ENCODE data around the gene TTC9B. TPM values are rescaled to one million over a fixed set of nuclear protein-coding genes. Genes with fewer than 3 reads are reported as not detected.

Gene TTC9B
- total and polyA plus RNA-seq, 4 donors = 0.14 TPM; not detected in 3

DNA sequence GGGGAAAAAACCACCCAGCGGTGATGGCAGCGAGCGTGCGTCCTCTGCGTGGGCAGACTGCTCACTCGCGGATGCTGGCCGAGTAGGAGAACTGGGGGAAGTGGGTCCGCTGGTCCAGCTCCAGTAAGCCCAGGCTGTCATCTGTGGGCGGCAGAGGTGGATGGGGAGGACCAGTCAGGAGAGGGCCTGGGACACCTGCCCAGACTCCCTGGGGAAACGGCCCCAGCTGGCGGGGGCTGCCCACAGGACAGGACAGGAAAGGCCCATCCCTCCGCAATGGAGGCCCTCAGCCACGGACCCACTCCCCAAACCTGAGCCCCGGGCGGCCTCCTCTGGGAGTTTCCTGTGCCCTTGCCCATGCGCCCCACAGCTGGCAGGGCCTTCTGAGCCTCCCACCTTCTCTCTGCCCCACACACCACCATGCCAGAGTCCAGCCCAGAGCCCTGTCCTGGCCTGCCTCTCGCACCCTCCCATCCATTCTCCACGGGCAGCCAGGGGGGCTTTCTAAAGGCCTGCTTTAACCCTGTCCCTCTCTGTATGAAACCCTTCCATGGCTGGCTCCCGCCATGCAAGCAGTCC, 15.7 kb upstream of the TTC9B start (continued):
- TF ChIP-seq, protein P1, sequence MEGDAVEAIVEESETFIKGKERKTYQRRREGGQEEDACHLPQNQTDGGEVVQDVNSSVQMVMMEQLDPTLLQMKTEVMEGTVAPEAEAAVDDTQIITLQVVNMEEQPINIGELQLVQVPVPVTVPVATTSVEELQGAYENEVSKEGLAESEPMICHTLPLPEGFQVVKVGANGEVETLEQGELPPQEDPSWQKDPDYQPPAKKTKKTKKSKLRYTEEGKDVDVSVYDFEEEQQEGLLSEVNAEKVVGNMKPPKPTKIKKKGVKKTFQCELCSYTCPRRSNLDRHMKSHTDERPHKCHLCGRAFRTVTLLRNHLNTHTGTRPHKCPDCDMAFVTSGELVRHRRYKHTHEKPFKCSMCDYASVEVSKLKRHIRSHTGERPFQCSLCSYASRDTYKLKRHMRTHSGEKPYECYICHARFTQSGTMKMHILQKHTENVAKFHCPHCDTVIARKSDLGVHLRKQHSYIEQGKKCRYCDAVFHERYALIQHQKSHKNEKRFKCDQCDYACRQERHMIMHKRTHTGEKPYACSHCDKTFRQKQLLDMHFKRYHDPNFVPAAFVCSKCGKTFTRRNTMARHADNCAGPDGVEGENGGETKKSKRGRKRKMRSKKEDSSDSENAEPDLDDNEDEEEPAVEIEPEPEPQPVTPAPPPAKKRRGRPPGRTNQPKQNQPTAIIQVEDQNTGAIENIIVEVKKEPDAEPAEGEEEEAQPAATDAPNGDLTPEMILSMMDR (IDR thresholded peaks at IDR 0.05; ENCODE audit: low read depth, low read length, missing input control) = no peak
- TF ChIP-seq, protein P2, sequence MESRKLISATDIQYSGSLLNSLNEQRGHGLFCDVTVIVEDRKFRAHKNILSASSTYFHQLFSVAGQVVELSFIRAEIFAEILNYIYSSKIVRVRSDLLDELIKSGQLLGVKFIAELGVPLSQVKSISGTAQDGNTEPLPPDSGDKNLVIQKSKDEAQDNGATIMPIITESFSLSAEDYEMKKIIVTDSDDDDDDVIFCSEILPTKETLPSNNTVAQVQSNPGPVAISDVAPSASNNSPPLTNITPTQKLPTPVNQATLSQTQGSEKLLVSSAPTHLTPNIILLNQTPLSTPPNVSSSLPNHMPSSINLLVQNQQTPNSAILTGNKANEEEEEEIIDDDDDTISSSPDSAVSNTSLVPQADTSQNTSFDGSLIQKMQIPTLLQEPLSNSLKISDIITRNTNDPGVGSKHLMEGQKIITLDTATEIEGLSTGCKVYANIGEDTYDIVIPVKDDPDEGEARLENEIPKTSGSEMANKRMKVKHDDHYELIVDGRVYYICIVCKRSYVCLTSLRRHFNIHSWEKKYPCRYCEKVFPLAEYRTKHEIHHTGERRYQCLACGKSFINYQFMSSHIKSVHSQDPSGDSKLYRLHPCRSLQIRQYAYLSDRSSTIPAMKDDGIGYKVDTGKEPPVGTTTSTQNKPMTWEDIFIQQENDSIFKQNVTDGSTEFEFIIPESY (IDR thresholded peaks at IDR 0.05) = no peak
- TF ChIP-seq YY1 (IDR thresholded peaks at IDR 0.05) (no peak), HNF4G (IDR thresholded peaks at IDR 0.05) (no peak)

DNA sequence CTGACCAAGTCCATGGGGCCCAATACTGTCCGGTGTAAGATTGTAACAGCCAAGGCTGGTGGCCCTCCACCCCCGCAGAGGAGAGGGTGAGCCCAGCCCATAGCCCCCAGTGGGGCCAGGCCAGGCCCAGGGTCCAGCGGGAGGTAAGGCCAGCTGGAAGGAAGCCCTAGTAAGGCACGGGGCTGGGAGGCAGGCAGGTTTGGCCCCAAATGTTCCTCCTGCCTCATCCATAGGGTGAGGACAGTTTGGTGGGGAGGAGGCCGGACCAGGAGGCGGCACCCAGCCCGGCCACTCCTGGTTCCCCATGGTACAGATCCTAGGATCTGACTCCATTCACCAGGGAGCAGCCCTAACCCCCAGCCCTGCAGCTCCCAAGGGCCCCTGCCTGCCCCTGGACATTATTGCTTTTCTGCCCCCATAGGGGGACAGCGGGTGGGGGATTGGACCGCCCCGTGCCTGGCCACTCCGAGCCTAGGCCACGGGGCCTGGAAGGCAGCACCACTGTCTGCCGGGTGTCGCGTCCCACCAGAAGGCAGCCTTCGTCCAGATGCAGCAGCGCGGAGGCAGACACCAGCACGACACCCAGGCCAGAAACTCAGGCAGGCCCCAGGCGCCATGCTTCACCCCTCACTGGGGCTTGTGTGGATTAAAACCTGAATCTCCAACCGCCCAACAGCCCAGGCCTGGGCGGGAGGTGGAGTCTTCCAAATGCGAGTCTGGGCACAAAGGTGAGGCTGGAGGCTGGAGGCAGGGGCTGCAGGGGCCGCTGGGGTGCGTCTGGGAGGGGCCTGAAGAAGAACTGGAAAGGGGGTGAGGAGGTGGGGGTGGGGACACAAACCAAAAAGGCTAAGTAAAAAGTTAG, 15.0 kb upstream of the TTC9B start:
- no peak for DNase-seq (ENCODE audit: low spot score)
- H3K27me3 ChIP-seq (ENCODE audit: control insufficient read depth in 4 of 4, insufficient read depth in 4 of 4, low read length in 3 of 4) = no peaks in the 10 kb centered on the region
- peaks cover 10 to 44% (median 21%) of the 10 kb centered on the region in 4 donors for H3K36me3 ChIP-seq (ENCODE audit: control insufficient read depth in 4 of 4, insufficient read depth in 3 of 4, low read depth in 1 of 4, low read length in 3 of 4)
- WGBS = 96% methylated on average over 25 of the region's 25 CpGs
- H3K9me3 ChIP-seq (ENCODE audit: control insufficient read depth in 4 of 4, low read length in 3 of 4) = no peaks in the 10 kb centered on the region
- H3K9ac ChIP-seq (ENCODE audit: low read depth in 1 of 2, low read length in 2 of 2) = no peak overlapping the region
- TF ChIP-seq TAF1 (conservative IDR thresholded peaks at IDR 0.05) (no peak), HNF4G (IDR thresholded peaks at IDR 0.05) (no peak), RXRA (IDR thresholded peaks at IDR 0.05) (no peak), SP1 (IDR thresholded peaks at IDR 0.05) (no peak), YY1 (IDR thresholded peaks at IDR 0.05) (no peak), FOXA1 (IDR thresholded peaks at IDR 0.05) (no peak), GABPA (IDR thresholded peaks at IDR 0.05 in 1 of 2, conservative IDR thresholded peaks at IDR 0.05 in 1 of 2) (no peak), FOXA2 (IDR thresholded peaks at IDR 0.05) (no peak), EGR1 (IDR thresholded peaks at IDR 0.05; ENCODE audit: low read depth in 2 of 2) (no peak), NR2F2 (IDR thresholded peaks at IDR 0.05) (no peak)
- TF ChIP-seq, protein P3, sequence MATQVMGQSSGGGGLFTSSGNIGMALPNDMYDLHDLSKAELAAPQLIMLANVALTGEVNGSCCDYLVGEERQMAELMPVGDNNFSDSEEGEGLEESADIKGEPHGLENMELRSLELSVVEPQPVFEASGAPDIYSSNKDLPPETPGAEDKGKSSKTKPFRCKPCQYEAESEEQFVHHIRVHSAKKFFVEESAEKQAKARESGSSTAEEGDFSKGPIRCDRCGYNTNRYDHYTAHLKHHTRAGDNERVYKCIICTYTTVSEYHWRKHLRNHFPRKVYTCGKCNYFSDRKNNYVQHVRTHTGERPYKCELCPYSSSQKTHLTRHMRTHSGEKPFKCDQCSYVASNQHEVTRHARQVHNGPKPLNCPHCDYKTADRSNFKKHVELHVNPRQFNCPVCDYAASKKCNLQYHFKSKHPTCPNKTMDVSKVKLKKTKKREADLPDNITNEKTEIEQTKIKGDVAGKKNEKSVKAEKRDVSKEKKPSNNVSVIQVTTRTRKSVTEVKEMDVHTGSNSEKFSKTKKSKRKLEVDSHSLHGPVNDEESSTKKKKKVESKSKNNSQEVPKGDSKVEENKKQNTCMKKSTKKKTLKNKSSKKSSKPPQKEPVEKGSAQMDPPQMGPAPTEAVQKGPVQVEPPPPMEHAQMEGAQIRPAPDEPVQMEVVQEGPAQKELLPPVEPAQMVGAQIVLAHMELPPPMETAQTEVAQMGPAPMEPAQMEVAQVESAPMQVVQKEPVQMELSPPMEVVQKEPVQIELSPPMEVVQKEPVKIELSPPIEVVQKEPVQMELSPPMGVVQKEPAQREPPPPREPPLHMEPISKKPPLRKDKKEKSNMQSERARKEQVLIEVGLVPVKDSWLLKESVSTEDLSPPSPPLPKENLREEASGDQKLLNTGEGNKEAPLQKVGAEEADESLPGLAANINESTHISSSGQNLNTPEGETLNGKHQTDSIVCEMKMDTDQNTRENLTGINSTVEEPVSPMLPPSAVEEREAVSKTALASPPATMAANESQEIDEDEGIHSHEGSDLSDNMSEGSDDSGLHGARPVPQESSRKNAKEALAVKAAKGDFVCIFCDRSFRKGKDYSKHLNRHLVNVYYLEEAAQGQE (IDR thresholded peaks at IDR 0.05) = no peak
- TF ChIP-seq, protein P2 (IDR thresholded peaks at IDR 0.05) = no peak
- TF ChIP-seq, protein P1 (IDR thresholded peaks at IDR 0.05; ENCODE audit: low read depth, low read length, missing input control) = no peak
- no peak overlapping the region for H3K4me3 ChIP-seq (ENCODE audit: low read depth in 1 of 3, low read length in 3 of 3)
- H3K27ac ChIP-seq (ENCODE audit: low read depth in 1 of 2, low read length in 2 of 2) = no peak overlapping the region
- peaks cover 4 to 16% (median 12%) of the 10 kb centered on the region in 4 donors for H3K4me1 ChIP-seq (ENCODE audit: control insufficient read depth in 4 of 4, insufficient read depth in 4 of 4, low read length in 3 of 4)

All from liver (tissue), 9 donors.